OCI-LY7 (cell line): ENCODE data around the gene RNF7. TPM values are rescaled to one million over a fixed set of nuclear protein-coding genes. Genes with fewer than 3 reads are reported as not detected.

ENCODE experiments used
- BruUV-seq: library from RNA; stranded (reverse); fragments of 400-500 nt; replicated peaks from 2 replicates; lab custom pipeline; 2021; lab: Mats Ljungman, UMichigan
- CTCF ChIA-PET: fragments of 300-600 bp; sonication (Branson Sonifier 250); formaldehyde crosslinking; loops from one replicate; lab custom pipeline; 2022; ENCODE audit warnings: antibody characterized with exemption; ENCODE audit not compliant: unreplicated experiment; lab: Charles Lee
- POLR2A ChIA-PET: fragments of 300-600 bp; sonication (Branson Sonifier 250); formaldehyde crosslinking; loops from one replicate; lab custom pipeline; 2022; ENCODE audit warnings: antibody characterized with exemption; lab: Charles Lee
- DNase-seq: peaks from one replicate; pipeline ENCODE4 v3.0.0-alpha.2; 2015; ENCODE audit warnings: low spot score
- H2AFZ ChIP-seq: fragments of 200-600 bp; sonication (generic), shearing (Covaris generic); 2 replicates; pipeline ENCODE4 v1.6.1; 2014; ENCODE audit warnings: mild to moderate bottlenecking, antibody characterized with exemption, low read length, moderate library complexity
- H3K27ac ChIP-seq: fragments of 200-600 bp; sonication (generic); 2 replicates; pipeline ENCODE4 v1.5.1; 2014; ENCODE audit warnings: mixed run types, low read depth, mild to moderate bottlenecking, moderate library complexity, low read length, inconsistent platforms; ENCODE audit not compliant: poor library complexity, severe bottlenecking
- H3K36me3 ChIP-seq: fragments of 200-600 bp; sonication (generic); 2 replicates; pipeline ENCODE4 v1.6.1; 2014; ENCODE audit warnings: mild to moderate bottlenecking, antibody characterized with exemption, low read length, moderate library complexity, mixed read lengths; ENCODE audit not compliant: insufficient read depth
- H3K4me1 ChIP-seq: fragments of 200-600 bp; sonication (generic); 2 replicates; pipeline ENCODE4 v1.5.1; 2014; ENCODE audit warnings: mild to moderate bottlenecking, low read length; ENCODE audit not compliant: insufficient read depth, poor library complexity, severe bottlenecking
- H3K4me2 ChIP-seq: fragments of 200-600 bp; sonication (generic); 2 replicates; pipeline ENCODE4 v1.6.1; 2014; ENCODE audit warnings: mild to moderate bottlenecking, low read length
- H3K4me3 ChIP-seq: fragments of 200-600 bp; sonication (generic); 2 replicates; pipeline ENCODE4 v1.5.1; 2014; ENCODE audit warnings: mild to moderate bottlenecking, low read depth, low read length; ENCODE audit not compliant: poor library complexity, severe bottlenecking
- H3K79me2 ChIP-seq: fragments of 200-600 bp; sonication (generic); 2 replicates; pipeline ENCODE4 v1.6.1; 2016; ENCODE audit warnings: low read depth, mild to moderate bottlenecking, low read length, moderate library complexity, mixed read lengths; ENCODE audit not compliant: insufficient read depth
- H3K9me2 ChIP-seq: fragments of 200-600 bp; sonication (generic); 2 replicates; pipeline ENCODE4 v1.6.1; 2016; ENCODE audit warnings: mild to moderate bottlenecking, low read length, mixed read lengths; ENCODE audit not compliant: insufficient read depth
- H3K9me3 ChIP-seq: fragments of 200-600 bp; sonication (generic); 2 replicates; pipeline ENCODE4 v1.6.1; 2014; ENCODE audit warnings: mild to moderate bottlenecking, mixed run types, low read length, mixed read lengths
- H4K20me1 ChIP-seq: fragments of 200-600 bp; sonication (generic); 2 replicates; pipeline ENCODE4 v1.6.1; 2014; ENCODE audit warnings: mild to moderate bottlenecking, antibody characterized with exemption, low read length, moderate library complexity, mixed read lengths; ENCODE audit not compliant: insufficient read depth
- EZH2phosphoT487 ChIP-seq: fragments of 200-600 bp; sonication (generic); IDR thresholded peaks from 2 replicates; pipeline ENCODE4 v1.6.1; 2018; ENCODE audit warnings: low read depth, borderline replicate concordance, mild to moderate bottlenecking, mixed run types, antibody characterized with exemption, low read length, moderate library complexity, mixed read lengths
- intact Hi-C: fragments of 100-400 bp; cut with micrococcal nuclease; formaldehyde crosslinking; loops from one replicate; pipeline ENCODE4 v1.10.0; 2022; ENCODE audit not compliant: unreplicated experiment
- total RNA-seq, 2 experiments: library from RNA; depleted of rRNA in 1 of 2; stranded (reverse); fragments of >200 nt in 1 of 2; shearing (Covaris generic) in 1 of 2; gene quantifications; 2 replicates each; pipeline ENCODE4 v1.2.3, GENCODE V29; 2014 to 2022
- TF ChIP-seq, protein P1 (sequence below): fragments of 200-600 bp; sonication (generic); conservative IDR thresholded peaks from 2 replicates; pipeline ENCODE4 v1.5.1; 2014; ENCODE audit warnings: mild to moderate bottlenecking, antibody characterized with exemption, low read length, moderate library complexity, mixed read lengths

Gene RNF7
- total RNA-seq, 2 experiments from 2014 or later, result 36.3 to 81.3 TPM

DNA sequence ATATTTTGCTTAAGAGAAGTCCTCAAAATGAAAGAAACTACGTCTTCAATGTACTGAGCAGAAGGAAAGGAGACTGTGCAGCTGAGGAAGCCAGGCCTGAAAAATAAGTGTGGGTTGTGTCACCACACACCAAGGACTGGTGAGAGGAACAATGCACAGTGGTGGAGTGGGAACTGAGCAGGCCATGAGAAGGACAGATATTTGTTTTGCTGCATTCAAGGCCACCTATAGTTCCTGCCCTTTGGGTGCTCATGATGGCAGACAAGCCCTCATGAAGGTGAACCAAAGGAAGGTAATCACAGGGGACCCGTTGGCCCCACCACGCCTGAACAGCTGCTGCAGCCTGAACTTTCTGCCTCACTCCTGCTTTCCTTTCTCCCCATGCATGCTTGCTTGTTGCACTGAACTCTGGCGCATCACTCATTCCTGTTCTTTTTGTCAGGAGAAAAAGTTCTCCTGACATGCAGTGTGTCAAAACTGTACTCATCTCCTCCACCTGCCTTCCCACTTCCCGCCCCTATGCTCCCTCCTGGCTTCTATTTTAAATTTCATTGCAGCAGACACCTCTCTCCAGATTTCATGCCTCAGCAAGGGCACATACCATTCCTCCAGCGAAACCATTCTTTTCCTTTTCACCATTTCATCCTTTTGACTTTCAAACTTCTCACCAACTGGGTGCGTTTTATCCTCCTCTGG, 2.2 kb upstream of the RNF7 start:
- Histone ChIP-seq H3K79me2 (peaks cover 27% of the 10 kb centered on the region), H3K4me3 (no peak overlapping the region), H2AFZ (peak overlapping the region; percentile 98; the same call in 1 of the 2 replicates), H3K36me3 (peaks cover 11% of the 10 kb centered on the region), H3K9me3 (no peaks in the 10 kb centered on the region), H3K27ac (no peak overlapping the region), H4K20me1 (peaks cover 19% of the 10 kb centered on the region), H3K4me2 (no peak overlapping the region), H3K9me2 (no peaks in the 10 kb centered on the region), H3K4me1 (peaks cover 34% of the 10 kb centered on the region)
- TF ChIP-seq, protein P1, sequence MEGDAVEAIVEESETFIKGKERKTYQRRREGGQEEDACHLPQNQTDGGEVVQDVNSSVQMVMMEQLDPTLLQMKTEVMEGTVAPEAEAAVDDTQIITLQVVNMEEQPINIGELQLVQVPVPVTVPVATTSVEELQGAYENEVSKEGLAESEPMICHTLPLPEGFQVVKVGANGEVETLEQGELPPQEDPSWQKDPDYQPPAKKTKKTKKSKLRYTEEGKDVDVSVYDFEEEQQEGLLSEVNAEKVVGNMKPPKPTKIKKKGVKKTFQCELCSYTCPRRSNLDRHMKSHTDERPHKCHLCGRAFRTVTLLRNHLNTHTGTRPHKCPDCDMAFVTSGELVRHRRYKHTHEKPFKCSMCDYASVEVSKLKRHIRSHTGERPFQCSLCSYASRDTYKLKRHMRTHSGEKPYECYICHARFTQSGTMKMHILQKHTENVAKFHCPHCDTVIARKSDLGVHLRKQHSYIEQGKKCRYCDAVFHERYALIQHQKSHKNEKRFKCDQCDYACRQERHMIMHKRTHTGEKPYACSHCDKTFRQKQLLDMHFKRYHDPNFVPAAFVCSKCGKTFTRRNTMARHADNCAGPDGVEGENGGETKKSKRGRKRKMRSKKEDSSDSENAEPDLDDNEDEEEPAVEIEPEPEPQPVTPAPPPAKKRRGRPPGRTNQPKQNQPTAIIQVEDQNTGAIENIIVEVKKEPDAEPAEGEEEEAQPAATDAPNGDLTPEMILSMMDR, result no peak
- no peak for TF ChIP-seq EZH2phosphoT487
- ChIA-PET POLR2A (no interaction called here), CTCF (no interaction called here)
- no TSS peak for BruUV-seq
- intact Hi-C loops, result loop anchor here (5.0 to 10.0 kb wide), 4 partner anchors 251 to 711 kb away; partner anchors contain the start of genes RASA2 and XRN1
- no peak for DNase-seq

DNA sequence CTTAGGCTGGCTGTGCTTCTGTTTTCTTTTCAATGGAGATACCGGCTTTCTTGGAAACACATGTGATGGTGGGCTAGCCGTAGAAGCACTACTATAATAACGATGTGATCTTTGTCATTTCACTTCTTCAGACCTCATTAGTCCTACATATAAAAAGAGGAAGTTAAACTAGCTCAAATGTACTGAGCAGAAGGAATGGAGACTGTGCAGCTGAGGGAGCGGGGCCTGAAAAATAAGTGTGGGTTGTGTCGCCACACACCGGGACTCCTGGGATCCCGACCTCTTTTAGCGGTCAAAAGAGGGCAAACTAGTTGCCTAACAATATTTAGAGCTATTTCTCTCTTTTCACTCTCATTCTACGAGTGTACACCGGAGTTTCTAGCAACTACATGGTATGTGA, 1.0 kb upstream of the RNF7 start:
- Histone ChIP-seq H3K9me3 (no peaks in the 10 kb centered on the region), H4K20me1 (peaks cover 23% of the 10 kb centered on the region), H3K79me2 (peaks cover 39% of the 10 kb centered on the region), H3K36me3 (peaks cover 22% of the 10 kb centered on the region), H3K4me2 (peak overlapping the region; percentile 41), H3K4me1 (peaks cover 40% of the 10 kb centered on the region), H3K4me3 (peak overlapping the region; percentile 17), H3K9me2 (no peaks in the 10 kb centered on the region), H3K27ac (peak overlapping the region; percentile 66), H2AFZ (peak overlapping the region; percentile 98)
- ChIA-PET POLR2A (interaction anchor here (0.5 to 0.7 kb wide), 6 partner anchors 40 to 301 kb away, joined by 3 to 8 read pairs (median 4); no protein-coding TSS in a partner anchor), CTCF (no interaction called here)
- no peak for TF ChIP-seq EZH2phosphoT487
- TF ChIP-seq, protein P1, result no peak
- intact Hi-C loops, result loop anchor here (5.0 to 10.0 kb wide), 4 partner anchors 252 to 710 kb away; partner anchors contain the start of genes RASA2 and XRN1
- peak; percentile 46 for DNase-seq
- BruUV-seq, result no TSS peak

DNA sequence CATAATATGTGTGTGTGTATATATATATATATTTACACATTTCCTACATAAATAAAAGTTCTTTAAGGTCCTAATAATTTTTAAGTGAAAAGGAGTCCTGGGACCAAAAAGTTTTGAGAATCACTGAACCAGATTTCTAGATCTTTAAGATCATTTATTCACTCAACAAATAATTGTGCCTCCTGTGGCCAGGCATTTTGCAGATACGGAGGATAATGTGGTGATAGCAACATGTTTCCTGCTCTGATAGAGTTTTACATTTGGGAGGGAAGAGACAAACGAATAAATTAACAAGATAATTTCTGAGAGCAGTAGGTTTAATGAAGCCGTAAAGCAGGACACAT, 448 bp upstream of the RNF7 start:
- intact Hi-C loops, result loop anchor here (1.0 to 10.0 kb wide), 7 partner anchors 138 to 710 kb away; partner anchors contain the start of genes RASA2 and XRN1
- Histone ChIP-seq H3K27ac (peak overlapping the region; percentile 66), H3K36me3 (peaks cover 26% of the 10 kb centered on the region), H3K9me2 (no peaks in the 10 kb centered on the region), H2AFZ (peak overlapping the region; percentile 98), H3K4me3 (peak overlapping the region; percentile 96), H3K4me1 (peaks cover 40% of the 10 kb centered on the region), H3K4me2 (peak overlapping the region; percentile 72), H4K20me1 (peaks cover 23% of the 10 kb centered on the region), H3K79me2 (peaks cover 44% of the 10 kb centered on the region), H3K9me3 (no peaks in the 10 kb centered on the region)
- no peak for DNase-seq
- ChIA-PET CTCF (no interaction called here), POLR2A (interaction anchor here (0.6 to 0.7 kb wide), 2 partner anchors 88 to 300 kb away, joined by 3 to 5 read pairs; no protein-coding TSS in a partner anchor)
- TF ChIP-seq, protein P1, result no peak
- TF ChIP-seq EZH2phosphoT487, result no peak
- BruUV-seq, result TSS peak; percentile 90
